ENCODE results near the gene CNTNAP2. TPM values are rescaled to one million over a fixed set of nuclear protein-coding genes. Genes with fewer than 3 reads are reported as not detected.

CNTNAP2 gene
- total and polyA plus RNA-seq, 7 donors, result 0.60 to 2.4 (median 1.7) TPM

DNA sequence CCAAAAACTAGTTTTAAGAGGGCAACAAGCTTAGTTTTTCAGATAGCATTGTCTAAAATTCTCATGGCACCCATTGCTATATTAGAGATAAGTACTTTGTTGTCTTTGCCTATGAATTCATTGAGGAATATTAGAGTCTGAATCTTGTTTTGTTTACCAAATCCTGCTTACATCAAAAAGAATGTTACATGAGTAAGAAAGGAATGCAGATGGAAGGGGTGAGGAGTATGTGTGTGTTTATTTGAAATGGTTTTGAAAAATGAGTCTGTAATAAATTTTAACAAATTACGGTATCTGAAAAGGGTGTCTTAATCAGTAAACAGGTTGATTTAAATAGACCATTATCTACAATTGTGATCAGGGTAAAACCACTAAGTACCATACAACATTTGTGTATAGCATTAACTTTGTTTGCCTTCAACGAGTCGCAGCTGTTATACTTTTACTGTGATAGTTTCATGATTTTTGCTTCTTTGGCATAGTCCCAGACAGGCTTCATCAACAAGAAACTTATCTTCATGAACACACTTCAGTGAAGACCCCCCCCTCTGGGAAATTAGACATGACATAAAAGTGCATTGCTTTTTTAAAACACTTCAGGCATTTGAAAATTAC lies 1290.0 kb downstream of the CNTNAP2 start:
- Histone ChIP-seq H3K4me3 (no peak overlapping the region), H3K27me3 (no peaks in the 10 kb centered on the region), H3K9me3 (no peaks in the 10 kb centered on the region), H3K27ac (no peak overlapping the region), H3K36me3 (no peaks in the 10 kb centered on the region), H3K4me1 (no peaks in the 10 kb centered on the region)
- TF ChIP-seq POLR2A (IDR thresholded peaks at IDR 0.05) (no peak), POLR2AphosphoS5 (IDR thresholded peaks at IDR 0.05) (no peak), EP300 (IDR thresholded peaks at IDR 0.05) (no peak), CTCF (IDR thresholded peaks at IDR 0.05) (no peak)
- no peak for DNase-seq
- WGBS, 2 donors, result 44 to 52% methylated on average over 3 of the region's 3 CpGs
- intact Hi-C loops (cut with DNase I), result no loop called here

GRCh38 chr7:147411096-147411495 lies 1294.5 kb downstream of the CNTNAP2 start:
- Histone ChIP-seq H3K4me3 (no peak overlapping the region), H3K4me1 (peaks cover 0 to 12% (median 5%) of the 10 kb centered on the region in 4 donors), H3K36me3 (no peaks in the 10 kb centered on the region), H3K27me3 (no peaks in the 10 kb centered on the region), H3K9me3 (no peaks in the 10 kb centered on the region), H3K27ac (no peak overlapping the region)
- DNase-seq, result no peak
- TF ChIP-seq POLR2A (IDR thresholded peaks at IDR 0.05) (no peak), CTCF (IDR thresholded peaks at IDR 0.05) (no peak), EP300 (IDR thresholded peaks at IDR 0.05) (no peak), POLR2AphosphoS5 (IDR thresholded peaks at IDR 0.05) (no peak)
- intact Hi-C loops (cut with DNase I), result no loop called here

GRCh38 chr7:147412109-147412508 lies 1295.5 kb downstream of the CNTNAP2 start:
- H3K27me3 ChIP-seq, result no peaks in the 10 kb centered on the region
- DNase-seq, result no peak
- WGBS, 2 donors, result 45 to 65% methylated on average over 2 of the region's 2 CpGs
- no peak for TF ChIP-seq POLR2A (IDR thresholded peaks at IDR 0.05)
- no peak for TF ChIP-seq CTCF (IDR thresholded peaks at IDR 0.05)
- no peak for TF ChIP-seq EP300 (IDR thresholded peaks at IDR 0.05)
- TF ChIP-seq POLR2AphosphoS5 (IDR thresholded peaks at IDR 0.05), result no peak
- no peak overlapping the region for H3K27ac ChIP-seq
- H3K4me3 ChIP-seq, result no peak overlapping the region
- no peaks in the 10 kb centered on the region for H3K9me3 ChIP-seq
- intact Hi-C loops (cut with DNase I), result no loop called here
- H3K4me1 ChIP-seq, result peaks cover 0 to 12% (median 5%) of the 10 kb centered on the region in 4 donors
- no peaks in the 10 kb centered on the region for H3K36me3 ChIP-seq

- H3K9me3 ChIP-seq, result no peaks in the 10 kb centered on the region
- DNase-seq, result no peak
- whole genome bisulfite sequencing, 2 donors, result 60 to 66% methylated on average over 8 of the region's 8 CpGs
- peaks cover 0 to 12% (median 5%) of the 10 kb centered on the region in 4 donors for H3K4me1 ChIP-seq
- intact Hi-C loops (cut with DNase I), result no loop called here
- H3K27ac ChIP-seq, result no peak overlapping the region
- no peaks in the 10 kb centered on the region for H3K36me3 ChIP-seq
- no peaks in the 10 kb centered on the region for H3K27me3 ChIP-seq
- no peak for TF ChIP-seq CTCF (IDR thresholded peaks at IDR 0.05)
- no peak for TF ChIP-seq POLR2A (IDR thresholded peaks at IDR 0.05)
- no peak for TF ChIP-seq POLR2AphosphoS5 (IDR thresholded peaks at IDR 0.05)
- no peak for TF ChIP-seq EP300 (IDR thresholded peaks at IDR 0.05)
- H3K4me3 ChIP-seq, result no peak overlapping the region
These were observed 1296.4 kb downstream of the CNTNAP2 start for GRCh38 chr7:147412782-147413556.
